Renal cortex interstitium (tissue), 11 donors: ENCODE data around the gene FOLR1. TPM values are rescaled to one million over a fixed set of nuclear protein-coding genes. Genes with fewer than 3 reads are reported as not detected.

Experiments used
- DNase-seq, 11 donors: peaks; one replicate each; pipeline ENCODE4 v3.0.0-alpha.2; 2013; ENCODE audit warnings: low read depth in 9 of 11, low spot score in 4 of 11; ENCODE audit errors: extremely low read depth in 1 of 11
- polyA plus RNA-seq, 3 donors: library from polyadenylated mRNA; unstranded; fragments of 120-200 nt; gene quantifications; one replicate each; pipeline ENCODE4 v1.2.1, GENCODE V29; 2013; ENCODE audit not compliant: insufficient read length in 3 of 3

Gene FOLR1
- polyA plus RNA-seq, 3 donors = 50.6 to 59.7 (median 51.1) TPM

DNA sequence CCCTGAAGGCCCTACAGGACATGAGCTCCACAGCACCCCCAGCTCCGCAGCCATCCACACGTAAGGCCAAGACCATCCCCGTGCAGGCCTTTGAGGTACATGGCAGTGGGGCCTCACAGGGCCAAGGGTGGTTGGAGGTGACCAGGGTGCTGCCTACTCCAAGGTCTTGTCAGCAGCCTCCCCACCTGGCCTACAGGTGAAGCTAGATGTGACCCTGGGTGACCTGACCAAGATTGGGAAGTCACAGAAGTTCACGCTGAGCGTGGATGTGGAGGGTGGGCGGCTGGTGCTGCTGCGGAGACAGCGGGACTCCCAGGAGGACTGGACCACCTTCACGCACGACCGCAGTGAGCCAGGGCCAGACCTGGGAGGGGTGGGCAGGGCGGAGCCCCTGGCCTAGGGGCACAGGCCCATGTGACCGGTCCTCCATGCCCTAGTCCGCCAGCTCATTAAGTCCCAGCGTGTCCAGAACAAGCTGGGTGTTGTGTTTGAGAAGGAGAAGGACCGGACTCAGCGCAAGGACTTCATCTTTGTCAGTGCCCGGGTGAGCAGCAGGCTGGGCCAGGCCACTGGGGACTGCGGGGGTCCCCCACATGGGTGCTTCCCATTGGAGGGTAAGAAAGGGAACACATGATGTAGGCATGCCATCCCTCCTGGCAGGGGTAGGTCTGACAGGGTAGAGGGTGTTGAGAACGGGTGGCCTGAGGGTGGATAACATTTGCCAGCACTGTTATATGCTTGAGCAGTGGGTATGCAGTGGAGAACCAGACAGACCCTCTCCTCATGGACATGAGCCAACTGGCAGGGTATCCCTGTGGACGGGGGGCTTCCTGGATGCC is 38.2 kb downstream of the FOLR1 start:
- no peak for DNase-seq

DNA sequence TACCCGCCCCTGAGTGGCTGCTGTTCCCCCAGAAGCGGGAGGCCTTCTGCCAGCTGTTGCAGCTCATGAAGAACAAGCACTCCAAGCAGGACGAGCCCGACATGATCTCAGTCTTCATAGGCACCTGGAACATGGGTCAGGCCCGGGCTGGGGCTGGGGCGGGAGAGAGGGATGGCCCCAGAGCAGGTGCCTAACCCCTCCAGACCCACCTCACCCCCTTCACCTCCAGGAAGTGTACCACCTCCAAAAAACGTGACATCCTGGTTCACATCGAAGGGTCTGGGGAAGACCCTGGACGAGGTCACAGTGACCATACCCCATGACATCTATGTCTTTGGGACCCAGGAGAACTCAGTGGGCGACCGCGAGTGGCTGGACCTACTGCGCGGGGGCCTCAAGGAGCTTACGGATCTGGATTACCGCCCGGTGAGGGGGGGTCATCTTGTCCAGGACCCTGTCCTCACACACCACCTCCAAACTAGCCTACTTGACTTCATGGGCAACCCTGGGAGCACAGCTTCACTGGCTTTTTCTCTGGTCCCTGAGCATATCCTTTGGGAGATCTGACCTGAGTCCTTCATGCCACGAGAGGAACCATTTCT is 38.9 kb downstream of the FOLR1 start:
- DNase-seq = no peak

DNA sequence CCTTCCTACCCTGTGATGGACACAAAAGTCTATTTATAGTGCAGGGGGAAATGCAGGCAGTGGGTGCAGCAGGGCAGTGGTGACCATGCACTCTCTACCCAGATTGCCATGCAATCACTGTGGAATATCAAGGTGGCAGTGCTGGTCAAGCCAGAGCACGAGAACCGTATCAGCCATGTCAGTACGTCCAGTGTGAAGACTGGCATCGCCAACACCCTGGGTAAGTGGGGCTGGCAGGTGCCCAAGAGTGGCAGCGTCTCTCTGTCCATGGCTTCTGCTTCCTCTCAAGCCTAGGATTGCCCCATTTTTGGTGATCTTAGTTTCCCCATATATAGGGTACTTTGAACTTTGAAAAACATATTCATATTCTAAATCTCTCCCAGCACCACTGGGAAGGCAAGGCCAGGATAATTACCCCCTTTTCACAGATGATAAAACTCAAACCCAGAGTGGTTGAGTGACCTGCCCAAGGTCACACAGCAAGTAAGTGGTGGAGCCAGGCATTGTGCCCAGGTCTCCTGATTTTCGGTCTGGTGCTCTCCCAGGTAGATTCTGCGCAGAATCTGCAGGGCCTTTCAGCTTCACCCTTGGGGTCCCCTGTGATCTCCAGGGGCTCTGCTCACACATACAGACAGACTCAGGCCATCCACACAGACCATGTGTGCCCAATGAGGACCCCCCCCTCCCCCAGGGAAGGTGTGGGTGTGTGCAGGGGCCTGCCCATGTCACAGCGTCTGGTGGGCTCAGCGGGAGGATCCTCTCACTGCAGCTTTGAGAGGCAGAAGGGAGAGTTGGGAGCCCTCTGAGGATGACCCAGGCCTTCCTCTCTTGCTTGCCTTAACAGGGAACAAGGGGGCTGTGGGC is 39.7 kb downstream of the FOLR1 start:
- no peak for DNase-seq

DNA sequence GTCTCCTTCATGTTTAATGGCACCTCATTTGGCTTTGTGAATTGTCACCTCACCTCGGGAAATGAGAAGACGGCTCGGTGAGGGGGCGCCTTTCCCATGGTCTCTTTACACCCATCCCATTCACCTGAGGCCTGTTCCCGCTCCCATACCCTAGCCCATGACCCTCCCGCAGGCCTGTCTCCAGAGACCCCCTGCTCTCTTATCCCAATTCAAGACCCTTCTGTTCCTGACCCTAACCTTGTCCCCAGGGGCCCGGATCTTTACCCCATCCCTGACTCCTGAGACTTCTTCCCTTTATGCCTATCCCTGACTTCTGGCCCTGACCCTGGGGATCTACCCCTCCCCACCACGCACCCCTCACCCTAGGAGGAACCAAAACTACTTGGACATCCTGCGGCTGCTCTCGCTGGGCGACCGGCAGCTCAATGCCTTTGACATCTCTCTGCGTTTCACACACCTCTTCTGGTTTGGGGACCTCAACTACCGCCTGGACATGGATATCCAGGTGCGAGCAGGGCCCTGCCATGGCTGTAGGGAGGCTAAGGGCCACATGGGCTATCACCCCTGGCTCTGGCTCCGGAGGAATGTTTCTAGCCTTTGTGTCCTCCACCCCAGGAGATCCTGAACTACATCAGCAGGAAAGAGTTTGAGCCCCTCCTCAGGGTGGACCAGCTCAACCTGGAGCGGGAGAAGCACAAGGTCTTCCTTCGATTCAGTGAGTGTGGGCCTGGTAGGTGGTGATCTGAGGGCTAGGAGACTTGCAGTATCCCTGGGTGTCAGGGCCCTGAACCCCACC is 40.5 kb downstream of the FOLR1 start:
- DNase-seq = no peak

DNA sequence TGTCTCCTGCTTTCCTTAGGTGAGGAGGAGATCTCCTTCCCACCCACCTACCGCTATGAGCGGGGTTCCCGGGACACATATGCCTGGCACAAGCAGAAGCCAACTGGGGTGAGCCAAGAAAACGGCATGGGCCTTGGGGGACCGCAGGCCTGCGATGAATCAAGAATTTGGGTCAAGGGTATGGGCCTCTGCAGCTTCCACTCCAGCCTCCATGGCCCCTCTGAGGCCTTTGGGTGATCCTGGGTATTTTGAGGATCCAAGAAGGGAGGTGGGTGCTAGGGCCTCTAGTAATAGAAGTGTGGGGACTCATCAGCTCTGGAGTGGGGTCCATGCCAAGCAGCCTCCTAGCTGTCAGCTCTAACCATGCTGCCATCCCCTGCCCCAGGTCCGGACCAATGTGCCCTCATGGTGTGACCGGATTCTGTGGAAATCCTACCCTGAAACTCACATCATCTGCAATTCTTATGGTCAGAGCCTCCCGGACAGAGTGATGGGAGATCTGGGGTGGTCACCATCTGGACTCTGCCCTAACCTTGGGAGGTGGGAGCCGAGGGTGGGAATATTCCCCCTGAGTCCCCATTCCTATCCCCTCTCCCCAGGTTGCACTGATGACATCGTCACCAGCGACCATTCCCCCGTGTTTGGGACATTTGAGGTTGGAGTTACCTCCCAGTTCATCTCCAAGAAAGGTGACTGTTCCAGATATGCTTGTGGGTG is 41.3 kb downstream of the FOLR1 start:
- no peak for DNase-seq

DNA sequence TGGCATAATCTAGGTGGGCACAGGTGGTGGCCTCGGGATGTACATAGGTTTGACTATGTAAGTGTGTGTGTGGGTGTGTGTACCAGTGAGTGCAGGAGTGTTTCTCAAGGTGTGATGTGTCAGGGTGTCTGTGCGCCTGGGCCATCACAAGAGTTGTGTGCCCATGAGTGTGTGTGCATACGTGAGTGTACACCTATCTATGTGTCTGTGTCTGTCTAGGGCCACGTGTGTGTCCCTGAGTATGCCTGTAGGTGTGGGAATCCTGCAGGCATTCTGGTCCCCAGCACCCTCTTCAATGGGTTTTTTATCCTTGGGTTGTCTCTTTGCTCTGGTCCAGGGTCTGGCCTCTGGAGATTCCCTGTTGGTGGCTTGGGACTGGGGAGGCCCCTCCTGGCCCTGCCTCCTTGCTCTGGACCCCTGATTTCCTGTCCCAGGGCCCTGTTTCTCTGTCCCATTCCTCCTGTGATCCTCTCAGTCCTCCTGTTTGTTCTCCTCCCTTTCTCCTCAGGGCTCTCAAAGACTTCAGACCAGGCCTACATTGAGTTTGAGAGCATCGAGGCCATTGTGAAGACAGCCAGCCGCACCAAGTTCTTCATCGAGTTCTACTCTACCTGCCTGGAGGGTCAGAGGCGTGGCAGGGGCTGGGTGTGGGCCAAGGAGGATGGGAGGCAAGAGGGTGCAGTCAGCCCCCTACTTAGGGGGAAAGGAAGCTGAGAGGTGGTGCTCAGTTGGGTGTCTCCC is 42.0 kb downstream of the FOLR1 start:
- DNase-seq = no peak

DNA sequence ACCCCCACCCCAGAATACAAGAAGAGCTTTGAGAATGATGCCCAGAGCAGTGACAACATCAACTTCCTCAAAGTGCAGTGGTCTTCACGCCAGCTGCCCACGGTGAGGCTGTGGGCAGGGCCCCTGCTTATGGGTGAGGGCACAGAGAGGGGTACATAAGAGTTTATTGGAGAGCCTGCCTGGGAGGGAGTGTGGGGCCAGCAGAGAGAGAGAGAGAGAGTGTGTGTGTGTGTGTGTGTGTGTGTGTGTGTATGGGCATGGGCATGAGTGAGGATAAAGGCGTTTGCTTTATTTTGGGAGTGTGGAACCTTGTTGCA is 42.5 kb downstream of the FOLR1 start:
- no peak for DNase-seq

DNA sequence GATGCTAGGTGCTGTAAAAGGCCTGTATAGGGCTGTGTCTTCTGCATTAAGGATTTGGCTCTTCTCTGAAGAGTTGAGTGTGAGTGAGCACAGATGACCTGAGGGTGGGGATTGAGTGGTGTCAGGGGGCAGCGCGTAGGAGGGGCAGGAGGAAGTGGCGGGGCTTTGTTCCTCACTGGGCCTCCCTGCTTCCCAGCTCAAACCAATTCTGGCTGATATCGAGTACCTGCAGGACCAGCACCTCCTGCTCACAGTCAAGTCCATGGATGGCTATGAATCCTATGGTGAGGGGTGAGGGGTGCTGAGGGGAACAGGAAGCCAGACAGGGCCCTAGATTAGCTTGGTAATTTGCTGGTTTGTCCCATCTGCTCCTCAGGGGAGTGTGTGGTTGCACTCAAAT is 43.0 kb downstream of the FOLR1 start:
- no peak for DNase-seq

DNA sequence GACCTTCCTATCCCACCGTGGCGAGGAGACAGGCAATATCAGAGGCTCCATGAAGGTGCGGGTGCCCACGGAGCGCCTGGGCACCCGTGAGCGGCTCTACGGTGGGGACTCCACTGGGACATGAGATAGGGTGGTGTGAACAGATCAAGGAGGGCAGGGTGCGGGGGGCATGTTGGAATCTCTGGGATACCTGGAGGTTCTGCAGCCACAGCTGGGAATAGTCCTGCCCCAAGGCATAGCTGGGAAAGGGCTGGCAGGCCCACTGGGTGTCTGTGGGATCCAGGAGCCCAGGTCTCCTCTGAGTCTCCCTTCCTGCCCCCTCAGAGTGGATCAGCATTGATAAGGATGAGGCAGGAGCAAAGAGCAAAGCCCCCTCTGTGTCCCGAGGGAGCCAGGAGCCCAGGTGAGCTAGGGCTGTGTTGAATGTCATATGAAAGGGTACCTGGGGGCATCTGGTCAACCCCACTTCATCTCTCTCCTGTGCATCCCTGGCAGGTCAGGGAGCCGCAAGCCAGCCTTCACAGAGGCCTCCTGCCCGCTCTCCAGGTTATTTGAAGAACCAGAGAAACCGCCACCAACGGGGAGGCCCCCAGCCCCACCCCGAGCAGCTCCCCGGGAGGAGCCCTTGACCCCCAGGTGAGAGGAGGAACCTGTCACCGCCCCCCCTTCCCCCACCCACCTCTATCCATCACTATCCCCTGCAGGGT is 43.6 kb downstream of the FOLR1 start:
- DNase-seq = no peak

DNA sequence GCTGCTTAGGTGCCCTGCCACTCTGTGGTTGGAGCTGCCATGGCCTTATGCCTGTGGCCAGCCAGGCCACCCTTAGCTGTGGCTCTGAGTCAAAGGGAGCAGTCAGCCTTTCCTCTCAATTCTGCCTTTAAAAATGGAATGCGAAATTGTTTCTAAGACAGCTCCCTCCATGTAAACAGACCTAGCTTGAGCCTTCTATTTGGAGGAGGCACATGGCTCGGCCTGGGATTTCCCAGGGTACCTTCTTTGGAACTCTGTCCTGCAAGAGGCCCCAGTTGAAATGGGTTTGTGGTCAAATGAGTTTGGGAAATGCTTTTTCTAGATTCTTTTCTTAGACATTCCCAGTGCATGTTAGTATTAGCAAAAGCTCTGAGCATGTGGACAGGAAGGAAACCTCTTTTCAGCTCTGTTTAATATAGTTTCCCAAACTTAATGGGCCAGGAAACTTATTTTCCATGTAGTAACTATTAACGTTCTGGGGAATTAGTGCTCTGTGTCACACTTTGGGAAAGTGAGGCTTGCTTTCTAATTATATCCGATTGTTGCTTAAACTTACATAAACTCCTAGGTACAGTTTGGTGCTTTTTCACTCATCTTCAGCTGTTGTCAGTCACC is 44.2 kb downstream of the FOLR1 start:
- DNase-seq = no peak

DNA sequence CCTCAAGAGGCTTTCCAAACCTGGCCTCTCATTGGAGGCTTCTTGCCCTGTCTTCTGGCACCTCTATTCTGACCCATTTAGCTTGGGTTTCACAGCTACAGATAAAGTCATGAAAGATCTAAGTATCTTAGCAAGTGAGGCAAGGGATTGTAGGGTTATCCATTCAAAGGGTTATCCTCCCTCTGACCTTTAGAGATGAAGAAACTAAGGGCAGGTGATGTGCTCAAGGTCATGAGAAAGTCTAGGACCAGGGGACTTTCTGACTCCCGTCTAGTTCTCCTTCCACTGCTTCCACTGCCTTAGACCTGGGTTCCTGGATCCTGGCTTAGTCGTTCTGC is 44.8 kb downstream of the FOLR1 start:
- no peak for DNase-seq

DNA sequence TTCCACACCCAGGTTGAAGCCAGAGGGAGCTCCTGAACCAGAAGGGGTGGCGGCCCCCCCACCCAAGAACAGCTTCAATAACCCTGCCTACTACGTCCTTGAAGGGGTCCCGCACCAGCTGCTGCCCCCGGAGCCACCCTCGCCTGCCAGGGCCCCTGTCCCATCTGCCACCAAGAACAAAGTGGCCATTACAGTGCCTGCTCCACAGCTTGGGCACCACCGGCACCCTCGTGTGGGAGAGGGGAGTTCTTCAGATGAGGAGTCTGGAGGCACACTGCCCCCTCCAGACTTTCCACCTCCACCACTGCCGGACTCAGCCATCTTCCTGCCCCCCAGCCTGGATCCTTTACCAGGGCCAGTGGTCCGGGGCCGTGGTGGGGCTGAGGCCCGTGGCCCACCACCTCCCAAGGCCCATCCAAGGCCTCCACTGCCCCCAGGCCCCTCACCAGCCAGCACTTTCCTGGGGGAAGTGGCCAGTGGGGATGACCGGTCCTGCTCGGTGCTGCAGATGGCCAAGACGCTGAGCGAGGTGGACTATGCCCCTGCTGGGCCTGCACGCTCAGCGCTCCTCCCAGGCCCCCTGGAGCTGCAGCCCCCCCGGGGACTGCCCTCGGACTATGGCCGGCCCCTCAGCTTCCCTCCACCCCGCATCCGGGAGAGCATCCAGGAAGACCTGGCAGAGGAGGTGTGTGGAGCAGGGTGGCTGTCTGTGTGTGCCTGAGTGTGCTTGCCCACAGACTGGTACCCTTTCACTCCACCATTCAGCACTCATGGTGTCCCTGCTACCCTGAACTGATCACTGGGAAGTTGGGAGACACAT is 45.4 kb downstream of the FOLR1 start:
- no peak for DNase-seq

DNA sequence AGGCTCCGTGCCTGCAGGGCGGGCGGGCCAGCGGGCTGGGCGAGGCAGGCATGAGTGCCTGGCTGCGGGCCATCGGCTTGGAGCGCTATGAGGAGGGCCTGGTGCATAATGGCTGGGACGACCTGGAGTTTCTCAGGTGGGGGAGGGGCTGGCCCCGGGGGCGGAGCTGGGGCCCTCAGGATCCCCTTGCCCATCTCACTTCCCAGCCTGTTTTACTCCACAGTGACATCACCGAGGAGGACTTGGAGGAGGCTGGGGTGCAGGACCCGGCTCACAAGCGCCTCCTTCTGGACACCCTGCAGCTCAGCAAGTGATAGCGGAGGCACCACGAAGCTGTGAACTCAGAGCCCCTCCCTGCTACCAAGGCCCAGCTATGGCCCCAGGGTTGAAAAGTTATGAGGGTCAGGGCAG is 46.1 kb downstream of the FOLR1 start:
- DNase-seq = no peak

DNA sequence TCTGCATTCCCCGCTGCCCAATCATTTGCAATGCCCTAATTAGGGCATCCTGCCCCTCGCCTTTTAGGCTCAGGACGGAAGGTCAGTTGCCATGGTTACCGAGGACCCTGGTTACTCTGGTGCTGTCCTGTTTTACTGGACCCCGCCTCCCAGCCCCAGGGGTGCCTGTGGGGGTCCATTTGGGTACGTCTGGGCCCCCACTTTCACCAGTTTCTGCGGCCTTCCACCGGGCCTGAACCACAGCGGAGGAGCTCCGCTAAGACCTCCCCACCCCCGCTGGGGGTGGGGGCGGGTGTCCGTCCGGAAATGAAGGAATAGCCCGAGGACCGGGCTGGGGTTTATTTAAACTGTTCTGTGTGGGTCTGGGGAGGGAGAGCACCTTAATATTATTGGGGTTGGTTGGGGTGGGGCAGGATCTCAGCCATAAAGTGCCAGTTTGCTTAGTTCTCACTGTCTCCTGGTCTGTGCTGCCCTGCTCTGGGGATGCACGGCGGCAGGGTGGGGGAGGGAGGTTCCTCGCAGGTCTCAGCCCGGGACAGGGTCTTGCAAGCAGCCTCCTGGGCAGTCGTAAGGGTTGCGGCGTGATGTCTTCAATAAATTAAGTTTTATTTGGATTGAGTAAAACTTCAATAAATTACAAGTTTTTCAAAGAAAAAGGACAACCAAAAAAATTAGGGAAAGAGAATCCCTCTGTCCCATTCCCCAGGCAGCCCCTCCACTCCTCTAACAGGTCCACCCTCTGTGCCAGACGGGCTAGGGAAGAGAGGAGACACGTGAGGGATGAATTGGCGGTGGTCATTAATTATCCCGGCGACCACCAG is 46.8 kb downstream of the FOLR1 start:
- DNase-seq = no peak

DNA sequence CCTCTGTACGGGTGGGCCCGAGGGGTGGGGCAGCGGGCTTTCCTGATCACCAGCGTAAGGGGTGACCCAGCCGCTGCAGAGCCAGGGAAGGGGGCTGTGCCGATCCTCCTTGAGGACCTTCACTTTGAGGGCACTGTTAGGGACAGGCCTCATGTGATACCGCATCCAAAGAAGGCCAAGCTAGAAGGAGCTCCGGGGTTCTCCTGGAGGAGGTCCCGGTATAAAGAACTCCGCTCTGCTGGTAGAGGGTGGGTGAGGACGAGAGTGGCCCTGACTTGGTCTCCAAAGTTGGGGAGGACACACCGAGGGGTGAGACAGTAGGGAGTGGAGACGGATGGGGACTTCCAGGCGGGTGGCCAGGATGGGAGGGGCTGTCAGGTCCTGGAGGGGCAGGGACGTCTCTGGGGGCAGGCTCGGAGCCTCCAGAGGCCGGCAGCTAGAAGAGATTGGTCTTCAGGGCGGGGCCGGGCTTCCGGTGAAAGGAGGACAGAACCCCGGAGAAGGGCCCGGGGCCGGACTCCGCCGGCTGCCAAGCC is 47.4 kb downstream of the FOLR1 start:
- no peak for DNase-seq
